Adrenal gland (tissue), 12 donors: ENCODE data around the gene NSG2. TPM values are rescaled to one million over a fixed set of nuclear protein-coding genes. Genes with fewer than 3 reads are reported as not detected.

ENCODE experiments used
- DNase-seq, 7 donors: peaks; one replicate each; pipeline ENCODE4 v3.0.0-alpha.2; 2019 to 2020
- H3K27ac ChIP-seq, 5 donors: fragments of 200-600 bp; sonication (generic) in 4 of 5; 1 replicate in 3 of 5; 2 replicates in 2 of 5; pipeline versions ENCODE4 v1.5.1 to v1.8.0; 2016 to 2020; ENCODE audit warnings: mild to moderate bottlenecking in 1 of 5
- H3K27me3 ChIP-seq: fragments of 200-600 bp; 2 replicates; pipeline ENCODE4 v1.8.0; 2021
- H3K36me3 ChIP-seq, 2 donors: fragments of 200-600 bp; replicated peaks in 1 of 2; 1 replicate in 1 of 2; 2 replicates in 1 of 2; pipeline versions ENCODE4 v1.5.1 to v1.8.0; 2018 to 2022
- H3K4me1 ChIP-seq, 2 donors: fragments of 200-600 bp; replicated peaks in 1 of 2; 1 replicate in 1 of 2; 2 replicates in 1 of 2; pipeline versions ENCODE4 v1.5.1 to v1.8.0; 2018 to 2021
- H3K4me3 ChIP-seq, 4 donors: fragments of 200-600 bp; sonication (generic) in 3 of 4; one replicate each; pipeline ENCODE4 v1.5.1; 2016 to 2018
- H3K9me3 ChIP-seq, 3 donors: fragments of 200-600 bp; sonication (generic) in 1 of 3; replicated peaks in 1 of 3; 1 replicate in 2 of 3; 2 replicates in 1 of 3; pipeline versions ENCODE4 v1.5.1 to v1.8.0; 2016 to 2021
- POLR2A ChIP-seq, 2 donors: fragments of 450-650 bp; IDR thresholded peaks; one replicate each; pipeline ENCODE4 v1.6.1; 2017; ENCODE audit warnings: antibody characterized with exemption in 2 of 2, mild to moderate bottlenecking in 2 of 2, moderate library complexity in 1 of 2
- WGBS, 4 donors: extraction: QIAGEN DNeasy Blood & Tissue Kit in 2 of 4; methylation state at CpG; one replicate each; pipeline versions ENCODE4 v1.1.5 to v1.1.7; 2013 to 2017; 5-methylcytosine and 5-hydroxymethylcytosine counted together
- intact Hi-C, 2 donors: fragments of 100-400 bp; cut with DNase I; formaldehyde crosslinking; loops; one replicate each; pipeline versions ENCODE4 v1.14.1 to v1.15.0; 2022 to 2023
- polyA plus RNA-seq, 3 donors: library from polyadenylated mRNA; stranded (reverse); fragments of 200-250 nt in 2 of 3; fragments of 350-450 nt in 1 of 3; fragmentation: Illumina TruSeq in 1 of 3; extraction: RNeasy Lipid Tissue Mini Kit (QIAGEN cat#74804) in 1 of 3; gene quantifications; one replicate each; pipeline ENCODE4 v1.2.3, GENCODE V29; 2013 to 2014
- total RNA-seq, 9 donors: library from RNA; depleted of rRNA in 4 of 9; stranded (reverse); fragments of >200 nt in 4 of 9; fragments of 120-200 nt in 1 of 9; fragmentation: NEBNext Ultra II Directional in 1 of 9; extraction: Animal tissue kit (Norgen Biotek cat#: 25700) in 1 of 9; gene quantifications; one replicate each; pipeline versions ENCODE4 v1.1.0 to v1.2.4, GENCODE V29; 2013 to 2023
- TF ChIP-seq, protein P1 (sequence below), 6 experiments: fragments of 450-650 bp in 4 of 6; fragments of 200-600 bp in 2 of 6; sonication (generic) in 1 of 6; IDR thresholded peaks; 1 replicate in 5 of 6; 2 replicates in 1 of 6; pipeline versions ENCODE4 v1.5.1 to v1.8.0; 2016 to 2021; ENCODE audit warnings: antibody characterized with exemption in 6 of 6, mild to moderate bottlenecking in 2 of 6, moderate library complexity in 1 of 6
- donor health status: healthy with polysubstance abuse.
- donor health status: Bipolar disorder and iron deficiency.
- donor health status: DM: yes; HTN: yes; CAD: no.
- donor health status: DM: no; HTN: no; CAD: no.
- donor health status: DM: no; HTN: no; CAD: no.
- donor health status: DM: yes; HTN: yes; CAD: no.

NSG2 gene
- total and polyA plus RNA-seq, 12 donors, result 0.25 to 40.9 (median 11.7) TPM; not detected in 1

DNA sequence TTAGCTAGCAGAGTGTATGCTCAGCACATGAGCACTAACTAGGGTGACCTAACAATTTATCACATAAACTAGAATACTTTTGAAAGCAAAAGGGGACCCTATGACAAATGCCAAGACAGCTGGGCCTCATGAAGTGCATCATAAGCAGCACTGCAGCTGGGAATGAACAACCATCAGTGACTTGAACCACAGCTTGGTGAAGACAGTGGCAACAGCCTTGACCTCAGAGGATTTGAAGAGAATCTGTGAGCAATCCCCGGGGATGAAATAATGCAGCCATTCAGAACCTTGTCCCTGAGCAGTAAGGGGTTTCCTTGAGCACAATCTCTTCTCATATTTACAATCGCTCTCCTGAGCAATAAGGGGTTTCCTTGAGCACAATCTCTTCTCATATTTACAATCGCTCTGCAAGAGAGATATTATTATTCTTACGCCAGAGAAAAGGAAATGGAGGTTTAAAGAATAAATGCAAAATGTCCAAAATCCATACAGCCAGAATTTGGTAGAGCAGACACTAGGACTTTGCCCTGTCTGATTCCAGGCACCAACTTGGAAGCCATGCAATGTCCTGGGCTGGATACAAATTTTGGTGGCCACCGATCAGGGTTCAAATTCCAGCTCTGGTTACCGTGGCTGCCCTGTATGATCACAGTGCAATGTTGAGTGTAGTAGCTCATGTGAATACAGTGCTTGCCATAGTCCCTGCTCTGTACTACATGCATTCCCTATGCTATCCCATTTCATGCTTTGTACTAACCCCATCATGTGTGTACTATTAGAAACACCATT is 846 bp upstream of the NSG2 start:
- H3K36me3 ChIP-seq, result no peaks in the 10 kb centered on the region
- H3K9me3 ChIP-seq, result no peaks in the 10 kb centered on the region
- TF ChIP-seq, protein P1, sequence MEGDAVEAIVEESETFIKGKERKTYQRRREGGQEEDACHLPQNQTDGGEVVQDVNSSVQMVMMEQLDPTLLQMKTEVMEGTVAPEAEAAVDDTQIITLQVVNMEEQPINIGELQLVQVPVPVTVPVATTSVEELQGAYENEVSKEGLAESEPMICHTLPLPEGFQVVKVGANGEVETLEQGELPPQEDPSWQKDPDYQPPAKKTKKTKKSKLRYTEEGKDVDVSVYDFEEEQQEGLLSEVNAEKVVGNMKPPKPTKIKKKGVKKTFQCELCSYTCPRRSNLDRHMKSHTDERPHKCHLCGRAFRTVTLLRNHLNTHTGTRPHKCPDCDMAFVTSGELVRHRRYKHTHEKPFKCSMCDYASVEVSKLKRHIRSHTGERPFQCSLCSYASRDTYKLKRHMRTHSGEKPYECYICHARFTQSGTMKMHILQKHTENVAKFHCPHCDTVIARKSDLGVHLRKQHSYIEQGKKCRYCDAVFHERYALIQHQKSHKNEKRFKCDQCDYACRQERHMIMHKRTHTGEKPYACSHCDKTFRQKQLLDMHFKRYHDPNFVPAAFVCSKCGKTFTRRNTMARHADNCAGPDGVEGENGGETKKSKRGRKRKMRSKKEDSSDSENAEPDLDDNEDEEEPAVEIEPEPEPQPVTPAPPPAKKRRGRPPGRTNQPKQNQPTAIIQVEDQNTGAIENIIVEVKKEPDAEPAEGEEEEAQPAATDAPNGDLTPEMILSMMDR (IDR thresholded peaks at IDR 0.05), result no peak
- TF ChIP-seq POLR2A (IDR thresholded peaks at IDR 0.05), result no peak
- WGBS, 4 donors, result 52 to 66% (median 59%) methylated on average over 6 of the region's 6 CpGs
- intact Hi-C loops, result loop anchor here in 1 of 2 donors (5.0 kb wide), 1 partner anchor 268 kb away; no protein-coding TSS in a partner anchor
- H3K4me1 ChIP-seq, result no peaks in the 10 kb centered on the region
- H3K4me3 ChIP-seq, result no peak overlapping the region
- H3K27ac ChIP-seq, result no peak overlapping the region
- no peaks in the 10 kb centered on the region for H3K27me3 ChIP-seq
- DNase-seq, result no peak

DNA sequence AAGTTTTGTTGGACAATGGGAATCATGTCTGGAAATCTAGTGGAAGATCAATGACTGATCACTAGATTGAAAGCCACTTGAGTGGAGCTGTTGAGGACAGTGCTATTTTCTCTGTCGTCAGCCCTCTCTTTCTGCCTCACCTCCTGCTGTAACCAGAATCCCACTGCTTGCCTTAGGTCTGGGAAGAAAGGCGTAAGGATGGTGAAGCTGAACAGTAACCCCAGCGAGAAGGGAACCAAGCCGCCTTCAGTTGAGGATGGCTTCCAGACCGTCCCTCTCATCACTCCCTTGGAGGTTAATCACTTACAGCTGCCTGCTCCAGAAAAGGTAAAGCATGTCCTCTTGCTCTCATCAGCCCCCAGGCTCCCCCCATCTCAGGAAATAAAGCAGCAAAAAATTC is 1.1 kb downstream of the NSG2 start:
- TF ChIP-seq, protein P1 (IDR thresholded peaks at IDR 0.05), result no peak
- TF ChIP-seq POLR2A (IDR thresholded peaks at IDR 0.05), result no peak
- WGBS, 4 donors, result 61 to 73% (median 63%) methylated on average over 5 of the region's 5 CpGs
- intact Hi-C loops, result loop anchor here (2.0 to 5.0 kb wide), 2 partner anchors 266 kb away; no protein-coding TSS in a partner anchor
- Histone ChIP-seq H3K4me3 (no peak overlapping the region), H3K9me3 (no peaks in the 10 kb centered on the region), H3K4me1 (no peaks in the 10 kb centered on the region), H3K36me3 (no peaks in the 10 kb centered on the region), H3K27me3 (no peaks in the 10 kb centered on the region), H3K27ac (no peak overlapping the region)
- DNase-seq, result no peak

DNA sequence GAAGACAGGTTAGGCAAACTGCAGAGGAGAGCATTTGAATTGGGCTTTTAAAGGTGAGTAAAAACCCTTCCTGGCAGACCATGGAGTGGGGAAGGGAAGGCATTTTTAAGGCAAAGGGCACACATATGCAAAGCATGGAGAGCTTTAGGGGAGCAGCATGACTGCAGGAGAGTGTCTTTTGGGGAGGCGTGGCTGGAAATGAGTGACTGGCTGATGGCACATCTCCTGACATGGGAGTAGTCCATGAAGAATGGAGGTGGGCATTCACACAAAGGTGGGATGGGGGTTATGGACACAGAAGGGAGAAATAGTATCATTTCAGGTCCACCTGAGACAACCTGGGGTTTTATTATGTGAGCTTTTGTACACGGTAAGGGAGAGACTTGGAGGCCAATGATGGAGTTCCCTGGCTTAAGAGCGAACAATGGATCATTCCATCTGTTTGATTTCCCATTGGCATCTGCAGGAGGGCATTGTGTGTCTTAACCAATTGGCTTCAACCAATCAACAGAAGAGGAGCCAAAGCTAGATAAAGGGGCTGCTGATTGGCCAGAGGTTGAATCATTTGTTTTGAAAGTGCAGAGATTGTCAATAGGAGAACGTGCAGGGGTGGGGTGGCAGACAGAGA is 2.1 kb downstream of the NSG2 start:
- H3K27me3 ChIP-seq, result no peaks in the 10 kb centered on the region
- 71 to 75% (median 73%) methylated on average over 4 of the region's 4 CpGs for WGBS, 4 donors
- intact Hi-C loops, result loop anchor here (2.0 to 5.0 kb wide), 2 partner anchors 265 kb away; no protein-coding TSS in a partner anchor
- H3K36me3 ChIP-seq, result no peaks in the 10 kb centered on the region
- DNase-seq, result no peak
- no peak overlapping the region for H3K4me3 ChIP-seq
- TF ChIP-seq, protein P1 (IDR thresholded peaks at IDR 0.05), result no peak
- TF ChIP-seq POLR2A (IDR thresholded peaks at IDR 0.05), result no peak
- no peak overlapping the region for H3K27ac ChIP-seq
- no peaks in the 10 kb centered on the region for H3K9me3 ChIP-seq
- no peaks in the 10 kb centered on the region for H3K4me1 ChIP-seq

DNA sequence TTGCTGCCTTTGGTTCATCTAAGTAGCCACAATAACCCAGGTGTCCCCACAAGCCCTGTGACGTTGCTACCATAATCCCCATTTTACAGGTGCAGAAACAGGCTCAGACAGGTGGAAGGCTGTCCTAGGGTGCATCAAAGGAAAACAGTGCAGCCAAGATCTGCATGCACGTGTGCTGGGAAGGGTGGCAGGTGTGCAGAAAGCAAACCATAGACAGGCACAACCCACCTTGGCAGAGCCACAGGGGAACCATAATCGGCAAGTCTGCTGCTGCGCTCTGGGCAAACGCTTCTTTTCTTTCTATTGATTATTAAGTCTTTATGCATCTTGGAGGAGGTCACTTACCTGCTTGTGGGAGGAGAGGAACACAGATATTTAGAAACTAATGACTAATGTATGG is 7.1 kb downstream of the NSG2 start:
- no peak for DNase-seq
- Histone ChIP-seq H3K4me3 (no peak overlapping the region), H3K4me1 (no peaks in the 10 kb centered on the region), H3K36me3 (no peaks in the 10 kb centered on the region), H3K27me3 (no peaks in the 10 kb centered on the region), H3K27ac (no peak overlapping the region), H3K9me3 (no peaks in the 10 kb centered on the region)
- intact Hi-C loops, result no loop called here
- TF ChIP-seq, protein P1 (IDR thresholded peaks at IDR 0.05), result no peak
- TF ChIP-seq POLR2A (IDR thresholded peaks at IDR 0.05), result no peak
- 64 to 83% (median 76%) methylated on average over 5 of the region's 5 CpGs for WGBS, 4 donors
